ENCODE results near the gene IHH. TPM values are rescaled to one million over a fixed set of nuclear protein-coding genes. Genes with fewer than 3 reads are reported as not detected.
A peak's percentile ranks its signal among the peaks of the same experiment; 100 is the strongest.

Gene IHH
- total RNA-seq, 4 donors from 2014 or later: not detected

DNA sequence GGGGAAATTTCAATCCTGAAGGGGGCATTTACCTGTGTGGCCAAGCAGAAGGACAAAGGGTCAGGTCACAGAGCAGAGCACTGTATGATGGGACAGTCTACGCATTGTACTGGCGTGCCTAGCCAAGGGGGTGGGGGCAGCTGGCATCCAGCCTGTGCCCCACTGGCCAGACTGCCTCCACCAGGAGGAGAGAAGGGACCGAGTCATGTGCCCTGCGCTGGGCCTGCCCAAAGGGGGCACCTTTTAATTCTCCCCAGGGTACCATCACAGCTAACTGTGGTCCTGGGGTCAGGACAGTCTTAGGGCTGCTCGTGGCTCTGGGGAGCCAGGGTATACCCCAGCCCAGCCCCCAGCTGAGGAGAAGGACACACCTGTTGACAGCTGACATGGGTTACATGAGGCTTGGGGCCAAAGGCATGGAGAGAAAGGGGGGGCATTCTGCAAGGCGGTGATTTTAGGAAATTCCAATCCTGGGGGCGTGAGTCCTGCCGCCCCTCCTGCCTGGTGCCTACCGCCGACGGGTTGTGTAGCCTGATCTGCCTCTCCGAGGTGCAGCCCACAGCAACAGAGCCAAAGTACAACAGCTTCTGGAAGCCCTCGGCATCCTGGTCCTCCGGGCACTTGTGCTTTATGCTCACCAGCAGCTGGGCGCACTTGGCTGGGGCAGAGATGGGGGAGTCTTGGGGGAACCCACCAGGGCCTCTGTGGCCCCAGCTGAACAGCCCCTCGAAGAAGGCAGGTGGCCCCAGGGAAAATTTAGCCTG is 30.4 kb downstream of the IHH start:
- intact Hi-C loops (cut with DNase I): no loop called here
- WGBS: 80% methylated on average over 14 of the region's 16 CpGs
- no peak overlapping the region for H3K4me3 ChIP-seq
- H3K36me3 ChIP-seq: no peaks in the 10 kb centered on the region
- DNase-seq (ENCODE audit: extremely low spot score): no peak
- H3K27ac ChIP-seq (replicated peaks in 1 of 4): no peak overlapping the region
- TF ChIP-seq, protein P1, sequence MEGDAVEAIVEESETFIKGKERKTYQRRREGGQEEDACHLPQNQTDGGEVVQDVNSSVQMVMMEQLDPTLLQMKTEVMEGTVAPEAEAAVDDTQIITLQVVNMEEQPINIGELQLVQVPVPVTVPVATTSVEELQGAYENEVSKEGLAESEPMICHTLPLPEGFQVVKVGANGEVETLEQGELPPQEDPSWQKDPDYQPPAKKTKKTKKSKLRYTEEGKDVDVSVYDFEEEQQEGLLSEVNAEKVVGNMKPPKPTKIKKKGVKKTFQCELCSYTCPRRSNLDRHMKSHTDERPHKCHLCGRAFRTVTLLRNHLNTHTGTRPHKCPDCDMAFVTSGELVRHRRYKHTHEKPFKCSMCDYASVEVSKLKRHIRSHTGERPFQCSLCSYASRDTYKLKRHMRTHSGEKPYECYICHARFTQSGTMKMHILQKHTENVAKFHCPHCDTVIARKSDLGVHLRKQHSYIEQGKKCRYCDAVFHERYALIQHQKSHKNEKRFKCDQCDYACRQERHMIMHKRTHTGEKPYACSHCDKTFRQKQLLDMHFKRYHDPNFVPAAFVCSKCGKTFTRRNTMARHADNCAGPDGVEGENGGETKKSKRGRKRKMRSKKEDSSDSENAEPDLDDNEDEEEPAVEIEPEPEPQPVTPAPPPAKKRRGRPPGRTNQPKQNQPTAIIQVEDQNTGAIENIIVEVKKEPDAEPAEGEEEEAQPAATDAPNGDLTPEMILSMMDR (IDR thresholded peaks at IDR 0.05): no peak
- no peaks in the 10 kb centered on the region for H3K4me1 ChIP-seq
- H3K9me3 ChIP-seq: no peaks in the 10 kb centered on the region
- peaks cover 0 to 63% (median 9%) of the 10 kb centered on the region in 4 donors for H3K27me3 ChIP-seq

DNA sequence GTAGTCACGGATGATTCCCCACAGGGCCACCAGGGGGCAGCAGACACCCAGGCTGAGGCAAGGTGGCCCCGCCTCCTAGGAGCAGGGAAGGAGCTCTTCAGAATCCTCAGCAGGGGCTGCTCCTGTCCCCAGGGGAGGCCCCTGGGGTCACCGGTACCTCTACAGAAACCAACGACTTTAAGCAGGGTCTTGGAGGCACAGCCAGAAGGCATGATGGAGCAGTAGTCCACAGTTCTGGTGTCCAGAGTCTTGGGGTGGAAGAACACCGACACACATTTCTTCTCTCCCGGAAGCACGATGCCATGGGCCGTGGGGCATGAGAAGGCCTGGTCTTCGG is 30.9 kb downstream of the IHH start:
- Histone ChIP-seq H3K9me3 (no peaks in the 10 kb centered on the region), H3K4me1 (no peaks in the 10 kb centered on the region), H3K27me3 (peaks cover 0 to 63% (median 9%) of the 10 kb centered on the region in 4 donors), H3K27ac (replicated peaks in 1 of 4) (no peak overlapping the region), H3K4me3 (no peak overlapping the region), H3K36me3 (no peaks in the 10 kb centered on the region)
- TF ChIP-seq POLR2AphosphoS5 (IDR thresholded peaks at IDR 0.05) (peak in 1 of 2 donors; percentile 14), EP300 (IDR thresholded peaks at IDR 0.05) (no peak), POLR2A (IDR thresholded peaks at IDR 0.05; ENCODE audit: low read depth) (no peak)
- TF ChIP-seq, protein P1 (IDR thresholded peaks at IDR 0.05): peak; percentile 85 to 100 (median 90)
- peak; percentile 95 for DNase-seq (ENCODE audit: extremely low spot score)
- WGBS: 40% methylated on average over 5 of the region's 9 CpGs
- intact Hi-C loops (cut with DNase I): no loop called here

DNA sequence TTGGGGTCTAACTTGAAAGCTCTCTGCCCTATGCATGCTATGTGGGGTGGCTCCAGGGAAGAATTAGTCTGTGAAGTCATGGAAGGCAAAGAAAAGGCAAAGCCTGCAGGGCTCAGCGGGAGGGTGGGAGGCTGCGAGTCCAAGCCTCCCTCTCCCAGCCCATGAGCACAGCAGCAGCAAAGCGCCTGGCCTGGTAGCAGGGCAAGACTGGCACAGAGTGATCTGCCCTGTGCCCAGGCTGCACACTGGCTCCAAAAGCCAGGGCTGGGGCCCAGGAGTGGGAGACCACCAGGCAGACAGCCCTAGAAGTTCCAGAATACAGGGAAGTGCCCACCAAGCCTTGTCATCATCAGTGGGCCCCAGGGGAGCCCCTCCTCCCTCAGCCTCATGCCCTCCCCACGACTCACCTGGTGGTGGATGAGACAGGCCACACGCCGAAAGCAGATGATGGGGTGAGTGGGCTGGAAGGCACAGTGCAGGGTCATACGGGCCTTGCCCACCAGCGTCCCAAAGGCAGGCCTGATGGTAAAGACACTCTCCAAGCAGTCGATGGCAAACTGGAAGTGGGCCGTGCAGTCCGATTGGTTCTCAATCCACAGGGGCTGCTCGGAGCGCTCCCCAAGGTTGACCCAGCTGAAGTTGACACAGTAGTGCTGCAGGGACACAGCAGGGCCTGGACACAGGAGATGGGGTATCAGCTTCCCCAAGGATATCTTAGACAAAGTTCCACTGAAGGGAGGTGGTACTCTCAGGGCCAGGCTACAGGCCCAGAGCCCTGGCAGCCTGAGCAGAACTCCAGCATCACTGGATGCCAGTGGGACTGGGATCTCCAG is 31.5 kb downstream of the IHH start:
- Histone ChIP-seq H3K36me3 (no peaks in the 10 kb centered on the region), H3K4me1 (no peaks in the 10 kb centered on the region), H3K27ac (replicated peaks in 1 of 4) (no peak overlapping the region), H3K4me3 (no peak overlapping the region), H3K9me3 (no peaks in the 10 kb centered on the region), H3K27me3 (peaks cover 0 to 65% (median 9%) of the 10 kb centered on the region in 4 donors)
- TF ChIP-seq POLR2A (IDR thresholded peaks at IDR 0.05; ENCODE audit: low read depth): no peak
- TF ChIP-seq, protein P1 (IDR thresholded peaks at IDR 0.05): no peak
- TF ChIP-seq POLR2AphosphoS5 (IDR thresholded peaks at IDR 0.05): no peak
- no peak for TF ChIP-seq EP300 (IDR thresholded peaks at IDR 0.05)
- 75% methylated on average over 8 of the region's 13 CpGs for WGBS
- DNase-seq (ENCODE audit: extremely low spot score): no peak
- intact Hi-C loops (cut with DNase I): no loop called here

DNA sequence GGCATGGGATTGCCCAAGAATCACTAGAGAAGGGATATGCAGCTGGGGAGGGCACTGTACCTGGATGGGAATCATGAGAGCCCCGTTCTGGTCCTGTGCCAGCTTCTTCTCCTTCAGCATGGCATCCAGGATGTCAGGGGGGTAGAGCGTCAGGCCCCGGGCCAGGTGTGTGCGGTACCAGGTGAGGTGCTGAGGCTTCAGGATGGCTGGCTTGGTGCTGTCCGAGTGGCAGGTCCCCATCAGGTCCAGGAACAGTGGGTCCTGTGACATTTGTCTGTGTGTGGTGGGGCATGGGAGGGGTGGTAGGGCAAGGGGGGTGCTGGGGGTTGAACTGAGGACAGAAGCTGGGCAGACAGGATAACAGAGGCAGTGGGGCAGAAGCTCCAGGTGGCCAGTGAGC is 32.6 kb downstream of the IHH start:
- intact Hi-C loops (cut with DNase I): no loop called here
- WGBS: 66% methylated on average over 3 of the region's 5 CpGs
- TF ChIP-seq POLR2AphosphoS5 (IDR thresholded peaks at IDR 0.05) (no peak), EP300 (IDR thresholded peaks at IDR 0.05) (no peak), POLR2A (IDR thresholded peaks at IDR 0.05; ENCODE audit: low read depth) (no peak)
- TF ChIP-seq, protein P1 (IDR thresholded peaks at IDR 0.05): no peak
- H3K36me3 ChIP-seq: no peaks in the 10 kb centered on the region
- H3K27me3 ChIP-seq: peaks cover 0 to 74% (median 9%) of the 10 kb centered on the region in 4 donors
- H3K9me3 ChIP-seq: no peaks in the 10 kb centered on the region
- no peaks in the 10 kb centered on the region for H3K4me1 ChIP-seq
- no peak for DNase-seq (ENCODE audit: extremely low spot score)
- H3K27ac ChIP-seq (replicated peaks in 1 of 4): no peak overlapping the region
- H3K4me3 ChIP-seq: no peak overlapping the region

All from esophagus muscularis mucosa (tissue), 4 donors.